Stimulated activated CD4-positive, alpha-beta T cell treated with anti-CD3 and anti-CD28 coated beads, Interleukin-4, amount 100 ng/mL, for 4 hours (primary cell): ENCODE data around the gene TFF2.

Experiments used
- DNase-seq, 2 experiments: peaks; one replicate each; pipeline ENCODE4 v3.0.0-alpha.2; 2020

TFF2 gene

DNA sequence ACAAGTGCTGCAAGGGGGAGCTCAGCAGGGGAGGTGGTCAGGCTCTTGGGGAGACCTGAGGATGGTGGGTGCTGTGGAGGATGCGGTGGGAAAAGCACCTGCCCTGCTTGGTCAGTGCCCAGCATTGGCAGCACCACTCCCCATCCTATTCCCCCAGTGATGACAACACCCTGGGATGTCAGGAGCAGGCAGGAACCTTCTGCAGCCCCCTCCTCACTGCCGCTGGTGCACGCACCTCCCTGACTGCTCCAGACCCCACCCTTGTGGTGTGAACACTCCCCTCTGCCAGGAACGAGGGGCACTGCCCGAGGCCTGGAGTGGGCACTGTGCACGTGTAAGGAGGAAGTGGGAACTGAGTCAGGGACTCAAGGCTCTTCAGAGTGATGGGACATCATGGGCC lies 32.5 kb upstream of the TFF2 start:
- no peak for DNase-seq

DNA sequence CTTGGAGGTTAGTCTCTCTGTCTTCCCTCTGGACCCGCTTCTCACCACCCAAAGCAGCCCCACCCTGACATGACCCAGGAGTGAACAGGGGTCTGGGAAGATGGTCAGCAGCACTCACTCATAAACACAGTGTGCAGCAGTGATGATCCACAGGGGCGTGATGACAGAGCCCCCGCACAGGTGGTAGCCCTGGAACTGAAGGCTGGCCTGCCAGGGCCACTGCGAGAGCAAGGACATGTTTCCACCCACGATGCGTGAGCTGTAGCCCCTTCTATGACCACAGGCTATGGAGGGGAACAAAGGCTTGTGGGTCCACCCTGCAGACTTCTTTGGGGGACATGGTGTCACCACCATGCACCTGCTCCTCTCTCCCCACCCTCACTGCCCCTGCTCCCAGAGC lies 32.1 kb upstream of the TFF2 start:
- DNase-seq, result no peak

DNA sequence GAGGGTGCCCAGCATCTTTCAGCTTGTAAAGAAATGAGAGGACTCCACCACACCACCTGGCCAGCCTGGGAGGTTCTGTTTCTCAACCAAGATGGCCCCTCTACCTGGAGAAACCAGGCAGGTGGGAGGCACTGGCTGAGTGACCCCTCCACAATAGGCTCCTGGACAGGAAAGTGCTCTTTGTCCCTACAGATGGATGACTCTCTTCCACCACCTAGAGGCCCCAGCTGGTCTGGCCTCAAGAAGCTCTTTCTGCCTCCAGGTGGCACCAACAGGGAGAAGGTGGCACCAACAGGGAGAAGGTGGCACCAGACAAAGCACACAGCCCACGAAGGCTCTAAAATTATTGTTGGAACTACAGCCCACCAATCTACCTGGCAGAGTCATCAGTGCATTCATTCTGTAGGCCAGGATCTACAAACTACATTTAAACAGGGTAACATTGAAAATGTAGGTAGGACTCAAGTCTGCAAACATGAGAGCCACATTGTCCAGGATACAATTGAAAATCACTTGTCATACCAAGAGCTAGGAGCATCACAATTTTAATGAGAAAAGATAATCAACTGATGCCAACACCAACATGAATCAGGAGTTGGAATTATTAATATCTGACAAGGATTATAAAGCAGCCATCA lies 30.7 kb upstream of the TFF2 start:
- peak in 1 of 2 experiments; percentile 34 for DNase-seq

DNA sequence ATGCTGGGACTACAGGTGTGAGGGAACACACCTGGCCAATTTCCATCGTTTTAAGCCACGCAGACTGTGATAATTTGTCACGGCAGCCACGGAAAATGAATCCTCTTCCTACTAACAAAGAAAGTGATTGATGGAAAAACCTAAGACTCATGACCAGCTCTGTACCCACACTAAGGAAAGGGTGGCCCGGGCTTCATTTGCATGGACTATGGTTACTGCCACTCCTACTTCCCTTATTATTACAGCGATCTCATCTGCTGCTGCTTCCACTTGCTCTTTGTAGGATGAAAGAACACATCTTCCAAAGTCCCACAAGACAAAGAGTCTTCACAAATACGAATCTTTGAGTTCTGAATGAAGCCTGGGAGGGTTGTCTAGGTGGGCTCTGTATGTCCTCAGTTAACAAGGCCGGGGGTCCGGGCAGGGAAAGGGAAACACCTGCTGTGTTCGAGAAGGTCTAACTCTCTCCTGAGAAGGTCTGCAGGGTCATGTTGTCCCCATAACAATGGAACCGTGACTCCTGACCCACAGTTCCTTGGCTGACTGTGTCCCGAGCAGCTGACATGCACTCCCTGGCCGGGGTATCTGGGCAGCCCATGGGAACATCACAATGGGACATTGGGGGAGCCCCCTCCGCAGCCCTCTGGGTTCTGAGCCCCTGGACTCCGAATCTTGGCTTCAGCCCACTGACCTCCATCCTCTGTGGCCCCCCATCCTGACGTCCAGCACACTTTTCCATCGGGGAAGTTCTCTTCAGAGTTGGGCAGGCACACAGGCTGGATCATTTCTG lies 28.8 kb upstream of the TFF2 start:
- no peak for DNase-seq

DNA sequence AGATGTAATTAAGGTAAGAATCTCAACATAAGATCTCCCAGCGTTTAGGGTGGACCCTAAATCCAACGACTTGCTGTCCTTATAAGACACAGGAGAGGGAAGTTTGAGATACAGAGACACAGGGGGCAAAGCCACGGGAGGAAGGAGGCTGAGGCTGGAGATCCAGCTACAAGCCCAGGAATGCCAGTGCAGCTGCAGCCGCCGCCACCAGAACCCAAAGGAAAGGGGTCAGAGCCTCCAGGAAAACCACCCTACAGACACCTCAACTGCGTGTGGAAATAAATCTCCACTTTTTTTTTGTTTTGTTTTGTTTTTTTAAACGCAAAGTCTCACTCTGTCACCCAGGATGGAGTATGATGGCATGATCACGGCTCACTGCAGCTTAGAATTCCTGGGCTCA lies 27.6 kb upstream of the TFF2 start:
- DNase-seq, result no peak

DNA sequence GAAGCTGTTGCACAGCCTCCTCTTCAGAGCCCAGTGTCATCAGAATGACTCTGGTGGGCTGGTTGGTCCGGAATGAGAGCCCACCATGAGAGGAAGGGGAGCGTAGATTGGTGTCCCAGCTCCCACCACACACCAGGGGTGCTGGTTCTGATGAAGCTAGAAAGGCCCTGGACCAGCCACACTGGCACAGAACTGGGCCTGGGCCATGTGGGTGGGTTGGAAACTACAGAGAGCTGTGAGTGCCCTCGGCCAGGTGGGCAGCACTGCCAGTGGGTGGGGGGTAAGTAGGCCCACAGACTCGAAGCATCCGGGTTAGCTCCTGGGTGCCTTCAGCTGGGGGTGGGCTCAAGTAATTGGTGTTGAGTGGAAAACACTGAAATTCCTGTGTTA lies 27.2 kb upstream of the TFF2 start:
- no peak for DNase-seq

DNA sequence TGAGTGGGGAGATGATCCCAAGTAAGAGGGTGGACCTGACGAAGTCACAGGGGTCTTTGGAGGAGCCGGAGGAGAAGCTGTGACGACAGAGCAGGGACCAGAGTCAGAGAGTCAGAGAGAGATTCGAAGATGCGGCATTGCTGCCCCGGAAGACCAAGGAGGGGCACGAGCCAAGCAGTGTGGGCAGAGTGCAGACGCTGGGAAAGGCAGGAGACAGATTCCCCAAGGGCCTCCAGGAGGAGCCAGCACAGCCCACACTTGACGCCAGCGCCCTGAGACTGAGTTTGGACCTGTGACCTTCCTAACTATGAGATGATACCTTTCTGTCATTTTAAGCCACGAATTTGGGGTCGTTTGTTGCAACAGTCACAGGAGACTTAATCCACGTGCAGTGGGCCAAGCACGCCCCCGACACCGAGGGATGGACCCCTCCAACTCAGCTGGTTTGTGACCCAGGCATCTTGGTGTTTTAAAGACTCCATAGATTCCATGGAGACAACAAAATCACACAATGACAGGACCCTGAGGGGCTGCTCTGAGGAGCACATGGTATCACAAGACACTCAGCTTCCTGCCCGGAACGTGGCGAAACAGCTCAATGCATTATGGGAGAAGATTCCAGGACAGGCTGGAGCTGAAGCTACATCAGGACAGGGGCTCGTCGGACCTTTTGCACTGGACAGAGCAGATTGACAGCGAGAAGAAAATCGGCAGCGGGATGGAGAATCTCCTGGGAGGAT lies 26.6 kb upstream of the TFF2 start:
- no peak for DNase-seq

DNA sequence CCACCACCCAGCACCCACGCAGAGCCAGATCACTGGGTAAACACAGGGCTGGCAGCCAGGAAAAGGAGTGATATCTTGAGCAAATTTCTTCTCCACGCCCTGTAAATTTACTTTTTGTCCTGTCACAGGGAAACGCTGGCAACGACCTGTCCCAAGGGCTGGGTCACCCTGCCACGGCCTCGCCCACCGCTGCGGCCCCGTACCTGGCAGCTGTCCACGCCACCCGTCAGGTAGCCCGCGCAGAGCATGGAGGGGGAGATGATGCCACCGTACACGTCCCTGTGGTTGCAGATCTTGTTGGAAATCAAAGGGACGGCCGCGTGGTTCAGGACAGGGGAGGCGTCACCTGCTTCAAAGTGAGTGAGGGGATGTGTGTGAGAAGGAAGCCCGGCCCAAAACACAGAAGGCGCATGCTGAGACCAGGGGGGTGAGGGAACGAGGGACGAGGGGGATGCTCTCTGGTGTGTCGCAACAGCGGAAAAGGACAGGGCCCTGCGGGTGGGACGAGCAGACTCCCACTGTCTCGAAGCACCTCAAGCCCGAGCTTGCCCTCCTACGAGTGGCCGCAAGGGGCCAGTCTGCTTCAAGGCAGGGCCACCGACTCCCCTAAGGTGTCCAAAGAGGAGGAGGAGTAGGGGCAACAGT lies 25.7 kb upstream of the TFF2 start:
- no peak for DNase-seq

DNA sequence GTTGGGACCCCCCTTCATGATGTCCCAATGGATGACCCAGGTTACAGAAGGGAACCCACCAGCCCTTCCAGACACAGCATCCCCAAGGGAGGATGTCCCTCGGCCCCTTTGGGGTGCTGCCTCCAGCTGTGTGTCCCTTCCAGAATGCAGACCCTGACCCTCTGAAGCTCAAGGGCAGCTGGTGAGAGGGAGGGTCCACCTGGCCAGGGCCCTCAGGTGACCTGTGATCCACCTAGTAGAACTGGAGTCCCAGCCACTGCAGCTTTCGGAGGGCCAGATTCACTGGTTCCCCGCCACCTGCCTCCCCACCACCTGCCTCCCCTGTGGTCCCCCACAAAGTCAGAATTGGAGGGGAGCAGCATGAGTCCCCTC lies 25.2 kb upstream of the TFF2 start:
- no peak for DNase-seq

DNA sequence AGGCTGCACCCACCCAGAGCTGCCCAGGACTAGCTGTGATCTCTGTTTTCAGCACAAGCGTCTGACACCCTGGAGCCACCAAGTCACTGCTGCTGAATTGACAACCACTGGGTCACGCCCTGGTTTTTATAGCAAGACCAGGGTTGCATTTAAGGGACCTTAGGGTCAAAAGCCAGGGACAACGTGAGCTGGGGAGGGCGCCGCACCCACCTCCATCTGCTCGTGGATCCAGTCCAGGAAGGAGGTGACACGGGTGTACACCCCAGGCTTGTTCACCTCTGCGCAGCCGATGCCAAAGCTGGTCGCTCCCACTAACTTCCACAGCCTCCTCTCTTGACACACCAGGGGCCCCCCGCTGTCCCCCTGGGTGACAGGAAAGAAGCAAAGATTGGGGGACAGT lies 24.7 kb upstream of the TFF2 start:
- no peak for DNase-seq

DNA sequence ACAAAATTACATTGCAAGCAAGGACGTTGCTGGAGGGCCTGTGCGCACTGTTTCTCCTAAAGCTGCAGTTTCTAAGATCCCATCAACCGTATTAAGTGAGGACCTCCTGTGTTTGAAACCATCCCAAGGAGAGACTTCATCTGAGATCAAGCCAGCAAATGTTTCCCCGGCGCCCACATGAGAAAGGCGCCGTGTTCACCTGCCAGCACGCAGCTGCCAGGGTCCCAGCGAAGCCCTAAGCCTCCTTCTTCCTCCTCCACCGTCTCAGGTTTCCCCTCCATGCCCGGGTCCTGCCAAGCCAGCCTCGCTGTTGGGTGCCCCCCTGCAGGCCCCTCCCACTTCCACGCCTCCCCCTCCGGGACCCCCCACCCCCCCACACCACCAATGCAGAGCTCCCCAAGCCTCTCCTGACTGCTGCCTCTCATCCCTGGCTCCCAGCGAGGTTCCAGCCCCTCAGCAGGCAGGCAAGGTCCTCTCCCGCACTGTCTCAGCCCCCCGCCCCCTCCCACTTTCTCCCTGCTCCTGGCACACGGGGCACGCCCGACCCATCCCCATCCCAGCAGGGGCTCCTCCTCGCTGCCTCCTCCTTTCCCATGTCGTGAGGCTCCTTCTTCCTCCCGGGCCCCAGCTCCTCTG lies 24.2 kb upstream of the TFF2 start:
- no peak for DNase-seq

DNA sequence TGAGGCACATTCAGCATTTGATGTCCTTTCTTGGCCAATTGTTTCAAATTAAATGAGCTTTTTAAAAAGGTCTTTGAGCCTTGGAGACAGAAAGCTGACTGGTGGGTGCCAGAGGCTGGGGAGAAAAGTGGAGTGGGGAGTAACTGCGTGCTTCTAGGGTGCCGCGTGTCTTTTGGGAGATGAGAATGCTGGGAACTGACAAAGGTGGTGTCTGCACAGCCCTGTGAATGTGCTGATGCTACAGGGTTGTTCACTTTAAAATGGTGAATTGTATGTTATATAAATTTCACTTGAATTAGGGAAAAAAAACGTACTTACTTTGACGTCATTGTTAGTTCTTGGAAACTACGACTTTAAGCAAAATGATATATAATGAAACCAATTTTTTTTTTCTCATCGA lies 23.7 kb upstream of the TFF2 start:
- no peak for DNase-seq

DNA sequence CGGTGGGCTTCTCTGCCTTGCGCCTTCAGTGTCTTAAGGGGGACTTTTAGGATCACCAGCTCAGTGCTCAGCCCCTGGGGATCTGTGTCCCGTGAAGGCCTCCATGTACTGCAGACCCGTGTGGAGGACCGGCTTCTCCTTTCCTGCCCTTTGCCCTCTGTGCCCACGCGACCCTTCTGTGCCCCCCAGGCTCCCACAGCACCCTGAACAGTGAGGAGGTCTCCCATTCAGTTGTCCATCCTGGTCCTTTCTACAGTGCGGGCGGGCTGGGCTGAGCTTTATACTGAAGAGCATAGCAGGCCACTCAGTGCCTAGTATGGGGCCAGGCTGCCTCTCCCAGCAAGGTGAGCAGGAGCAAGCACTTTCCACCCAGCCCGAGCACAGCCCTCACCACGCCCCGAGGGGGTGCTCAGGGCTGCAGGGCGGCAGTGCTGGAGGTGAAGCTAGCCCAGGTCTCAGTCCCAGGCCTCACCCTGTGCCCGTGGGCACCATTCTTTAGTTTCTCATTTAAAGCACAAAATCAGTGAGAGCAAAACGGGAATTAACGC lies 23.2 kb upstream of the TFF2 start:
- no peak for DNase-seq

DNA sequence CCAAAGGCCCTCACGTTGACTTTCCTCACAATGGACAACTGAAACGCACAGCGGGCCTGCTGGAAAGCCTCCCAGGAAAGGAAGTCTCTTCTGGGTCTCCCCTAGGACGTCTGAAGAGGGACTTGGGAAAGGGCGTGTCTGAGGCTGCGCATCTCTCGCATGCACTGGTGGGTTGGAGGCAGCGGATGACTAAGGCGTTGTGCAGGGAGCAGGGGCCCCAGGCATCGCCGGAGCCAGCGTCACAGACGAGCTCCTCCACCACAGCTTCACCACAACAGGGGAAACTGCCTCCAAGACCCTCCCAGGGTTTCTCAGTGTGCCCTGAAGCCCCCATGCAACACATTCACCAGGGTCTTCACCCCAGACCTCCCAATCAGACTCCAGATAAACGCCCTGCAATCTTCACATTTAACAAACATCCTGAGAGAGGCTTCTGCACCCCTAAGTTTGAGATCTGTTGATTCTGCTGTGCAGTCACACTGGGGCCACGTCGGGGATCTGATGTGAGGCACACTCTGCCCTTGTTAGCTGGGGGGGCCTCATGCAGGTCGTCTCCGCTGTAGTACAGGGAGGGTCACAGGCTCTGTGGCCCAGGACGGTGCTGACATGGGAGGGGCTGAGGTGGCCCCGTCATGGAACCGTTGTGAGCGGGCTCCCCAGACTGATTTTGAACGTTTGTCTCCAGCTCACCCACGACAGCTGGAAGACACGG lies 22.6 kb upstream of the TFF2 start:
- no peak for DNase-seq

DNA sequence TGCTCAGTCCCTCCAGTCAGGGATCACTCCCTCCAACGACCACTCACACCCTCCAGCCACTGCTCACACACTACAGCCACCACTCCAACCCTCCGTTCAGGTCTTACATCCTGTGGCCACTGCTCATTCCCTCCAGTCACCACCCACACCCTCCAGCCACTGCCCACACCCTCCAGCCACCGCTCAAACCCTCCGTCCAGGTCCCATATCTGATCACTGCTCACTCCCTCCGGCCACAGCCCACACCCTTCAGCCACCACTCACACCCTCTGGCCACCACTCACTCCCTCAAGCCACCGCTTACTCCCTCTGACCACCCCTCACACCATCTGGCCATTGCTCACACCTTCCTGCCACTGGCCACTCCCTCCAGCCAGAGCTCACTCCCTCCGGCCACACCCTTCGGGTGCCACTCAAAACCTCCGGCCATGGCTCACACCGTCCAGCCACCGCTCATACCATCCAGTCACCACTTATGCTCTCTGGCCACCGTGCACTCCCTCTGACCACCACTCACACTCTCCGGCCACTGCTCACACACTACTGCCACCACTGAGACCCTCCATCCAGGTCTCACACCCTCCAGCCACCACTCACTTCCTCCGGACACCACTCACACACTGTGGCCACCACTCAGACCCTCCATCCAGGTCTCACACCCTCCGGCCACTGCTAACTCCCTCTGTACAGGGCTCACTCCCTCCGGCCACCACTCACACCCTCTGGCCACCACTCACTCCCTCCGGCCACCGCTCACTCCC lies 20.3 kb upstream of the TFF2 start:
- DNase-seq, result no peak

DNA sequence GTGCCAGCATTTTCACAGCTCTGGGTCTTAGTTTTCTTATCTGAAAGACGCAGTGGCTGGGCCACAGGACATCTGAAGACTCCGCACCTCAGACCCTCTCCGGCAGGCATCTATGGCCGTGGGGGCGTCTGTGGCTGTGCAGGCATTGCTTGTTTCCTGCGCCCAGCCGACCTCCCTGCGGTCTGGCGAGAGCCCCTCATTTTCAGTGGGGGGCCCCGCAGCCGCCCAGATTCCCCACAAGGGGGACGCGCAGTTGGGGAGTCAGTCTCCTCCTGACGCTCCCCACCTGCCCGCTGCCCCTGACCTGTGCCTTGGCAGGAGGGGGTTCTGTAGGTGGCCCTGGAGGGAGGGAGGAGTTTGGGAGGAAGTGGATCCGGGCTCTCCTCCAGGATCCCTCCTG lies 19.0 kb upstream of the TFF2 start:
- no peak for DNase-seq

DNA sequence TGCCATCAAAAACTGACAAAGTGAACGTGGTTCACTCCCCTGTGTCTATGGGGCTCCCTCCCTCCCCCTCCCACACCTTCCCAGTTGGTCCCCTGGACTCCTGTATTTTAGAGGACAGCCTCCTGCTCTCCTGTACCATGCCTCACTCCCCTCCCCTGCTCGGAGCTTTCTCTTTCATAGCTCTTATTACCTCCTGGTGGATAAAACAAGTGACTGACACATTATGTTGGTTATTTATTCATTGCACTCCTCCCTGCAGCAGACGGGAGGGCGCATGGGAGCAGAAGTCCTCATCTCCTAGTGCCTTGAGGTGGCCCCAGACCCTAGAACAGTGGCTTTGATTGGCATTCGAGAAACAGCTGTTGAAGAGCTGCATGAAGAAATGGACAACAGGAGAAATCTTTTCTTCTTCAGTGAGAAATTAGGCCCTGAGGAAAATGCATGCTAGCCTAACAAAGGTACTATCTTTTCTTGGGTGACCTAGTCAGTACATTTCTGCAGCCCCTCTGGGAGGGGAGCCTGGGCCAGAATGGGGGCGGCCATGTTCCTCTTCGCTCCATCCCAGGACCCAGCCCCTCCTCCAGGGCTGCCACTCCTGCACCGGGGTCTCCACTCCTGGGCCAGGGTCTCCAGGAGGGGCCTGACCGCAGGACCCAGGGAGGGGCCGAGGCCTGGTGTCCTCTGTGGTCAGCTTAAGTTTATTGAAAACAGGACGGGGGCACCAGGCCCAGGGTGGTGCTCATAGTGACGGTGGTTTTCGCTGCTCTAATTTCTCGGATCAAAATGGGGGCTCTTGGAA lies 16.8 kb upstream of the TFF2 start:
- DNase-seq, result no peak

DNA sequence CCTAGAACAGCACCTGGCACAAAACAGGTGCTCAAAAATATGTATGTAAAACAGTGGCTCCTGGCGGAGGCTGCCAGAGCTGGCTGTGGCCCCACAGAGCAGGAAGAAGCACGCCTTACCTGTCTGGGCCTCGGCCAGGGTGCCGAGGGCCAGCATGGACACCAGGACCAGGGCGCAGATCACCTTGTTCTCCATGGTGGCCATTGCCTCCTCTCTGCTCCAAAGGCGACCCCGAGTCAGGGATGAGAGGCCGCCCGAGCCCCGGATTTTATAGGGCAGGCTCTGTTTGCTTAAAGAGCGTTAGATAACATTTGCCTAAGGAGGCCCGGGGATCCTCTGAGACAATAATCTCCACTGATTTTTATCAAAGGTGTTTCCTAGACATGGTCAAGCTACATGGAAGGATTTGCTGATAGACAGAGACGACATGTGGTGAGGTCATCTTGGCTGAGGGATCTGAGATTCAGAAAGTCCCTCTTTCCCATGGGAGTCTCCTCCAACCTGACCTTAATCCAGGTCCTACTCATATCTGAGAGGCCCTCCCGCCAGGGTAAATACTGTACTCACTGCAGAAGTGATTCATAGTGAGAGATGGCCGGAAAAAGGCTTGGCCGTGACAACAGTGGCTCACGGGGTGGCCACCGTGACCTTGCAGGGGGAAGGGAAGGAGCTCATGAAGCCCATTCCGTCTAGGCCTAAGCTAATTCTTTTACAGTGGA lies 15.7 kb upstream of the TFF2 start, which contains the start of gene TFF1:
TFF1 (minus strand) TSS at position 244 of the 719 bp plus-strand sequence; CDS start at position 204, 40 bp downstream.
- DNase-seq, result no peak

DNA sequence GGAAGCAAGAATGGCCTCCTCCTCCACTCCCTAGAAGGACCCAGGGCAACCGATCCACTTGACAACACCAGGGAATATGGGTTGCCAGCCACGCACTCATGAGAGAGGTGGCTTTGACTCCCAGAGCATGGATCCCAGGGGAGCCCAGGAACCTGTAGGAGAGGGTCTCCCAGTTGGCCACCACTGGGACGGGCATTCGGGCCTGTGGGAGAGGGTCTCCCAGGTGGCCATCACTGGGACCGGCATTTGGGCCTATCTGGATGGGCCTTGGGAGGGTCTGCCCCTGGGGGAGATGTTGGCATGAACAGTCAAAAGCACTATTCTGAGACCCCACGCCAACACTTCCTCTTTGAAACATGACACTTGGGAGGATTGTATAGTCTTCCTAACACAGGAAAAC lies 15.0 kb upstream of the TFF2 start:
- no peak for DNase-seq
